Type B pancreatic cell (in vitro differentiated cells): ENCODE results near the gene SLC8A2. TPM values are rescaled to one million over a fixed set of nuclear protein-coding genes. Genes with fewer than 3 reads are reported as not detected.

ENCODE experiments used
- DNase-seq: peaks from one replicate; pipeline ENCODE4 v3.0.0; 2021; ENCODE audit warnings: mixed read lengths; ENCODE audit not compliant: unreplicated experiment; ENCODE audit errors: extremely low spot score
- H3K27ac Mint-ChIP-seq: 2 replicates; pipeline ENCODE4 v1.8.0; 2021; ENCODE audit warnings: mild to moderate bottlenecking, mixed read lengths
- H3K27me3 Mint-ChIP-seq: 2 replicates; pipeline ENCODE4 v1.8.0; 2021; ENCODE audit warnings: mixed read lengths
- H3K36me3 Mint-ChIP-seq: 2 replicates; pipeline ENCODE4 v1.8.0; 2021; ENCODE audit warnings: mixed read lengths
- H3K4me1 Mint-ChIP-seq: one replicate; pipeline ENCODE4 v1.8.0; 2021; ENCODE audit warnings: mixed read lengths; ENCODE audit not compliant: unreplicated experiment
- H3K4me3 Mint-ChIP-seq: 2 replicates; pipeline ENCODE4 v1.8.0; 2021; ENCODE audit warnings: mild to moderate bottlenecking, mixed read lengths
- H3K9me3 Mint-ChIP-seq: 2 replicates; pipeline ENCODE4 v1.8.0; 2021; ENCODE audit warnings: mixed read lengths
- CTCF ChIP-seq: fragments of 200-600 bp; sonication (generic); conservative IDR thresholded peaks from 2 replicates; pipeline ENCODE4 v1.5.0; 2021; ENCODE audit warnings: antibody characterized with exemption, mild to moderate bottlenecking
- total RNA-seq: library from RNA; stranded (reverse); gene quantifications from 2 replicates; pipeline ENCODE4 v1.2.1, GENCODE V29; 2021; ENCODE audit warnings: low replicate concordance

SLC8A2 gene
- total RNA-seq, 1 donor from 2014 or later: 1.3 TPM

- peaks cover 9% of the 10 kb centered on the region for H3K4me1 Mint-ChIP-seq
- H3K27me3 Mint-ChIP-seq: peaks cover 81% of the 10 kb centered on the region
- no peak for TF ChIP-seq CTCF
- H3K9me3 Mint-ChIP-seq: no peaks in the 10 kb centered on the region
- H3K36me3 Mint-ChIP-seq: no peaks in the 10 kb centered on the region
- no peak overlapping the region for H3K27ac Mint-ChIP-seq
- no peak for DNase-seq
- no peak overlapping the region for H3K4me3 Mint-ChIP-seq
Measured at GRCh38 chr19:47450478-47450877, 21.2 kb downstream of the SLC8A2 start.

- Mint-ChIP-seq H3K9me3 (no peaks in the 10 kb centered on the region), H3K27ac (no peak overlapping the region), H3K27me3 (peaks cover 82% of the 10 kb centered on the region), H3K4me1 (peaks cover 9% of the 10 kb centered on the region), H3K4me3 (no peak overlapping the region), H3K36me3 (no peaks in the 10 kb centered on the region)
- no peak for DNase-seq
- TF ChIP-seq CTCF: no peak
Measured at GRCh38 chr19:47448360-47448727, 23.3 kb downstream of the SLC8A2 start.

- peaks cover 9% of the 10 kb centered on the region for H3K4me1 Mint-ChIP-seq
- TF ChIP-seq CTCF: no peak
- peak overlapping the region; percentile 90 for H3K27ac Mint-ChIP-seq
- peak; percentile 85 for DNase-seq
- H3K4me3 Mint-ChIP-seq: peak overlapping the region; percentile 78
- no peaks in the 10 kb centered on the region for H3K36me3 Mint-ChIP-seq
- peaks cover 89% of the 10 kb centered on the region for H3K27me3 Mint-ChIP-seq
- no peaks in the 10 kb centered on the region for H3K9me3 Mint-ChIP-seq
Measured at GRCh38 chr19:47447470-47448359, 24.0 kb downstream of the SLC8A2 start.

- peaks cover 9% of the 10 kb centered on the region for H3K4me1 Mint-ChIP-seq
- DNase-seq: no peak
- TF ChIP-seq CTCF: no peak
- H3K27me3 Mint-ChIP-seq: peaks cover 95% of the 10 kb centered on the region
- peak overlapping the region; percentile 90 for H3K27ac Mint-ChIP-seq
- no peaks in the 10 kb centered on the region for H3K36me3 Mint-ChIP-seq
- H3K4me3 Mint-ChIP-seq: peak overlapping the region; percentile 78
- H3K9me3 Mint-ChIP-seq: no peaks in the 10 kb centered on the region
Measured at GRCh38 chr19:47446534-47447469, 24.9 kb downstream of the SLC8A2 start.

GRCh38 chr19:47445937-47446402, 25.7 kb downstream of the SLC8A2 start:
- Mint-ChIP-seq H3K4me3 (peak overlapping the region; percentile 71), H3K36me3 (no peaks in the 10 kb centered on the region), H3K27ac (no peak overlapping the region), H3K4me1 (peaks cover 9% of the 10 kb centered on the region), H3K9me3 (no peaks in the 10 kb centered on the region), H3K27me3 (peaks cover 92% of the 10 kb centered on the region)
- no peak for DNase-seq
- no peak for TF ChIP-seq CTCF
